GM10847 (cell line): ENCODE data around the gene CNRIP1.

Experiments used
- POLR2A ChIP-seq: IDR thresholded peaks from 2 replicates; pipeline ENCODE4 v1.6.1; 2011; ENCODE audit not compliant: insufficient read length; ENCODE audit errors: extremely low read depth

Gene CNRIP1

DNA sequence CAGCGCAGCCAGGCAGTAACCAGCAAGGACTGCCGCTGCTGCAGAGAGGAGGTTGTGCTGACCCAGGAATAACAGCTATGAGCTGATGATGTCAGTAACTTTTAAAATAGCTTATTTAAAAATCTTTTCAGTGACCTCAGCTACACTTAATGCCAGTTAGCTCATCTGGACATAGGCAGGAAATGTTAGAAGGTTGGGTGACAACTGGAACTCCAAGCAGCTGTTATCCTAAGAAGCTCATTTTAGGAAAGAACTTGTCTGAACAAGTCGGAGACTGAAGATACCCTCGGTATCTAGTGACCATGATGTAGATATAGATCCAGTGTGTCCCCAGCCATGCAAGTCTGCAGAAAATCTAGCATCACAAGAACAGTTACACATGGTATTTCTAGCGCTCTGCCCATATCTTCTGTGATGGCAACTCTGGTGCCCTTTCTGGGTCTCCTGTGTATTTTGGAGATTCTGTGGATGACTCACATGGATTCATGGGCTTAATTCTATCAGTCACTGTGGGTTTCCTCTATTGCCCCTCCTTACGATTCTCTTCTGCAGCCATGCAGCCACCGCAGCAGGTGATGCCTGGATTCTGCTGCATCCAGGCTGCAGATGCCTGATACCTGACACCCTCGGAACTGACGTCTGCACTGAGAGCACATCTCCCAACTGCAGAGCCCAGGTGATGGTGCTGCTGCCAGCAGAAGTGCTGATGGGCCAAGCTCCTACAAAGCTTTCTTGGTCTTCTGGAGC, 25.6 kb upstream of the CNRIP1 start:
- TF ChIP-seq POLR2A: no peak

DNA sequence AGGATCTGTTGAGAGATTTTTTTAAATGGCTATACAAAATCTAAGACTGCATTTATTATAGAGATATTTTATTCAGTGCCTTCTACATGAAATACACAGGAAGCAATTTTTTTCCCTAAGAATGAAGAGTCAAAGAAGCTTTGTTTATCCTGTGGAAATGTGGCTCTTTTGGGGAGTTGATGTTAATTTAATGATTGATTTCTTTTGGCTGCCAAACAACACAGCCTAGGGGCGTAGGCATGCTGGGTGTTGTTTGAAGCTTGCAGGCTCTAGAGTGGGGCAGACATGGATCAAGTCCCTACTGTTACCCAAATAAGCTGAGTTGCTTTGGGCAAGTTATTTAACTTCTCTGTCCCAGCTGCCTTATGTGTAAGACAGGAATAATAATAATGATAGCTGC, 24.3 kb upstream of the CNRIP1 start:
- no peak for TF ChIP-seq POLR2A

DNA sequence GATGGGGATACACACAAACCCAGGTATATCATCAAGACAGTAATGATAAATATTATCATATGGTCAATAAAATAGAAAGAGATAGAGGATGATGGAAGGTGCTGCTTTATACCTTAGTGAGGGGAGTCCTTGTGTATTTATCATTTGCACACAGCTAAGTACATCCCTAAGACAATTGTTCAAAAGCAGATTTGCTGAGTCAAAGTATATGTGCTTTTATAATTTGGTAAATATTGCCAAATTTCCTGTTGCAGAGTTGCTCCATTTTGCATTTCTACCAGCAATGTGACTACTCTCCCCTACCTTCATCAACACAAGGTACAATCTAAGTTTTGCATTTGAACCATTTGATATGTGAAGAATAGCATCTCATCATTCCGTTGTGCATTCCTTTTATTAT, 22.7 kb upstream of the CNRIP1 start:
- no peak for TF ChIP-seq POLR2A

DNA sequence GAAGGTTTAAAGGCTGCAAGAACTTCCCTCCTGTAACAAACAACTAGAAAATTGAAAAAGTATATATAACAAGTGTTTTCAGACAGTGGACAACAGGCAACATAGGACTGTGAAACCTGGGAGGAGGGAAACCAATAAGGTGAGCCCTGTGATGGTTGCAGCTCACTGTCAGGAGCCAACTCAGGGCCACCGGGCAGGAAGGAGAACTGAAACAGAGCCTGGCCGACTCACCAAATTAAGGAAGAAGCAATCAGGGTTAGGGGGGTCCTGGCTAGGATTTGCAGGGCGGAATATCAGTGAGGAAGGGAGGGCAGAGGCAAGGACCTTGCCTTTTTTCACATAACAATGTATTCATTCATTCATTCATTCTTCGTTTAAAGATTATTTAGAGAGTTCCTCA, 21.8 kb upstream of the CNRIP1 start:
- no peak for TF ChIP-seq POLR2A

DNA sequence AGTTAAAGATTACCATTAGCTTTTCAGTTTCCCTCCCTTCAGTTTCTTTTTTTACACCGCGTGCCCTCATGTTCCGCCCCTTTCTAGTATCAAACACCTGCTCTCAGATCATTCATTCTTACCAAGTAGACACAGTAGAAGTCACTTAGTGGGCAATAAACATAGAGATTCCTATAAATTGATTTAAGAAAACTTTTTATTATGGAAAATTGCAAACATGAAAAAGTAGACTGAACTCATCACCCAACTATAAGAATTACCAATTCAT, 21.2 kb upstream of the CNRIP1 start:
- TF ChIP-seq POLR2A: no peak

DNA sequence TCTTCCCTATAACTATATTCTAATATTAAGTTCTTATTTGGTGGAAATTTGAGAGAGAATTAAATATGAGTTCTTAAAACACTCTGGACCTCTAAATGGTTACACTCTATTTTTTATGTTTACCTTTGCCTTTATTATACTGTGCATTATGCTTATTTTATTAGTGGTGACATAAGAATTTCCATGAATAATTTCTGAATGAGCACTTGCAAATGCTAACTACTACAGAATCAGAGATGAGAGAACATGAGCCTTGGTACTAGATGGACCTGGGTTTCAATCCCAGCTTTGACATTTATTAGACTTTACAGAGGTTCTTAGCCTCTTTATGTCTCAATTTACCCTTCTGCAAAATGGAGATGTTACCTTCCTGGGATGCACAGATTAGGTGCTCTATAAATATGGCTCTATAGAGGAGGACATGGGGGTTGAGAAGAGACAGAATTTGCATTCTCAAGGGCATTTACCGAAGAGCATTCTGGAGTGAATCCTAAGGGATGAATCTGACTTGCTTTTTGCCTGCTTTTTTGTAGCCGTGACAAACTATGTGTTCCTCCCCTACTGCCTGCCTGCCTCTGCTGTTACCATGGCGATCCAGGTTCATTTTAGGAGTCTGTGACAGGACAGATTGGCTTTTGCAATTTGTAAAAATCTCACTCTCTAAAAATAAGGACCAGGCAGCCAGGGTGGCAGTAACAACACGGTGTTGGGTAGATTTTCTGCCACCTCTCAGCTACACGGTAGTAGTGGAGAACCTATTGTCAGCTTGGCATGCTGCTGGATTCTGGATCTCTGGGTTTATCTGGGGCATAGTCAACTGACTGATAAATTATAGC, 20.7 kb upstream of the CNRIP1 start:
- TF ChIP-seq POLR2A: no peak

DNA sequence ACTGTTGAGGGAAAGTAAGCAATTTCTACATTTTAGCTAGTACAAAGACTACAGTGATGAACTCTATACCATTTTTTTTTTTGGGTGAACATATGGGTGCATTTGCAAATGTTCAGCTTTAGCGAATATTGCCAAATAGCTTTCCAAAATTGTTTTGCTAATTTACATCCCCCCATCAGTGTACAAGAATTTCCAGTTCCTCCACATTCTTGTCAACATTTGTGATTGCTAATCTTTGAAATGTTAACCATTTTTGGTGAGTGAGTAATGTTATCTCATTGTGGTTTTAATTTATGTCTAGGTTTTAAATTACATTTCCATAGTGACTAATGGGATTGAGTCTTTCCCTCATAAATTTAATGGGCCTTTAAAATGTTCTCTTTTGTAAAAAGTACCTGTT, 16.4 kb upstream of the CNRIP1 start:
- no peak for TF ChIP-seq POLR2A

DNA sequence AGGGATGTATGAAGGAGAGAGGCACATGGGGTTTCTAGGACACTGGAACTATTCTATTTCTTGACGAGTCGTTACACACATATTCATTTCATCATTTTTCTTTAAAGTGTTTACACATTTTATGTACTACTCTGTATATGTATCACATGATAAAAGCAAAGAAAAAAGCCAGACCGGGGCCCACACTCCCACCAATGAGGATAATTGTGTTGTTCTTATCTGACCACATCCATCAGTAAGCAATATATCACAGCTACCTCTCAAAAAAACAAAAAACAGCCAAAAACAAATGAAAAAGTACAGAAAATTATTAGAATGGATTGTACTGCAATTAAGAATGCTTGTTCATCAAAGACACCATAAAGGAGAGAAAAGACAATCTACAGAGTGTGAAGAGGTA, 14.2 kb upstream of the CNRIP1 start:
- no peak for TF ChIP-seq POLR2A

DNA sequence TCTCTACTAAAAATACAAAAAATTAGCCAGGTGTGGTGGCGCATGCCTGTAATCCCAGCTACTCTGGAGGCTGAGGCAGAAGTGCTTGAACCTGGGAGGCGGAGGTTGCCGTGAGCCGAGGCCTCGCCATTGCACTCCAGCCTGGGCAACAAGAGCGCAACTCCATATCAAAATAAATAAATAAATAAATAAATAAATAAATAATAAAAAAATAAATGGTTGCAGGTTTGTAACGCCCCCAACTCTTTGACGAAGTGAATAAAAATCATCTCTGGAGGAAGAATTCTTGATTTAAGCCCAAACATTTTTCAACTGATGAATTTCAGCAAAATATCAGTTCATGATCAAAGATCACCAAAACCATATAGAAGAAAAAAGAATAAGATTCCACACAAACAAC, 13.3 kb upstream of the CNRIP1 start:
- no peak for TF ChIP-seq POLR2A

DNA sequence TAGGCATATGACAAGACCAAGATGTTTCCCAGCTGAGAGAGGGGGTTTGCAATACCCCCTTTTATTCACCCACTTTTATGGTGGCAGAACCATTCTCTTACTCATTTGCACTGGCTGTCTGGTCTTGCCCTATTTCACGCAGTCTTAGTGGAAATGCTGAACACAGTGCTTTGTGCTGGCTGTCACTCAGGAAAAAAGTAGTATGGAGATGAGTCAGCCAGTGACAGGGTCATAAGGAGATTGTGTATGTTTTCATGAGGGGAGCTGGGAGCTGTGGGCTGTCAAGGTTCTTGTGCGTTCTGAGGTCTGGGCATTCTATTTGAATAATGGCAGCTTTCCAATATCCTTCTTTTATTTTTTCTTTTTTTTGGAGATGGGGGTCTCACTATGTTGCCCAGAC, 10.9 kb upstream of the CNRIP1 start:
- TF ChIP-seq POLR2A: no peak

DNA sequence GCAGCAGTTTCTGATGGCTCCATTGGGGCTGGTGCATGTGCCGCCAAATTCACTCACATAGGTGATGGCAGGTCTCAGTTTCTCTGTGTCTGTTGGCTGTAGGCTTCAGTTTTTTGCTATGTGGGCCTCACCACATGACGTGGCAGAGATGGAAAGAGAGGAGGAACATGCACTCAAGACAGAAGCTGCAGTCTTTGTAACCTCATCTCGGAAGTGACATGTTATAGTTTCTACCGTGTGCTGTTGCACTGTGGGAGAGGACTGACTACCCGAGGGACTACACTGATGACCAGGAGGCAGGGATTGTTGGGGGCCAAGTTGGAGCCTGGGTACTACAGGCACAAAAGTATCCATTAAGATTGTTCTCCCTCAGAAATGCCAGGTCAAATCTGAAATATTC, 9.2 kb upstream of the CNRIP1 start:
- no peak for TF ChIP-seq POLR2A

DNA sequence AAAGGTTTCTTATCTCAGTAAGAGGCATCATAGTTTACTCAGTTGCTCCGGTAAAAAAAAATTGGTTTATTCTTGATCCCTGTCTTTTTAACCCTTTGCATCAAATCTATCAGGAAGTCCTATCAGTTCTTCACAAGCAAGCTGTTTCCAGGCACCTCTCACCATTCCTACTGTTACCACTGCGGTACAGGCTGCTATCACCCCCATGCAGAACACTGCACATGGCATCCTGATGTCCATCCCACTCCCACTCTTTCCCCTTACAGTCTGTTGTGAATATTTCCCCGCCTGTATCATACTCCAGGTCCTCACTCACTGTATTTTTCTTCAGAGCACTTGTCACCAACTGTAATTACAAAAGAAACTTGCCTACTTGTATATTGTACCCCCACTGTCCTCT, 5.3 kb upstream of the CNRIP1 start:
- TF ChIP-seq POLR2A: no peak

DNA sequence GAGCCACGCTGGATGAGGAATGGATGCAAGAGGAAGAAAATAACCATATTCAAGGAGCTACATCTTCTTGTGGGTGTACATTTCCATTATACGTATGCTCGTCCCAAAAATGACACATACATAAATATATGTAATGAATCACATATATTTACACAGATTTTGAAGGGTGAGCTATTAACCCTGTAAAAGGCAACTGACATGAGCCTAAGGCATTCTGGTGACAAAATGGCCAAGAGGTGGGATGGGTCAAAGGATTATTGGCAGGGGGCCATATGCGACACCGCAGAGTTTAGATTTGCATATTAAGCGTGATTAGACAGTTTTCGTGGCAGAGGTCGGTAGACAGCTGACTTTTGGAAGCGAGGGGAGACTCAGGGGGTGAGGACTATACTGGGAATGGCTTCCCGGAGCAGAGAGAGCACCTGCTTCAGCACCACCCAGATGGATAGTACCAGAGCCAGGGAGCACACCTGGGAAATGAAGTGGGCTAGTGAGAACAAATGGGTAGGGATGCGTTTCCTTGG, 431 bp upstream of the CNRIP1 start:
- no peak for TF ChIP-seq POLR2A

DNA sequence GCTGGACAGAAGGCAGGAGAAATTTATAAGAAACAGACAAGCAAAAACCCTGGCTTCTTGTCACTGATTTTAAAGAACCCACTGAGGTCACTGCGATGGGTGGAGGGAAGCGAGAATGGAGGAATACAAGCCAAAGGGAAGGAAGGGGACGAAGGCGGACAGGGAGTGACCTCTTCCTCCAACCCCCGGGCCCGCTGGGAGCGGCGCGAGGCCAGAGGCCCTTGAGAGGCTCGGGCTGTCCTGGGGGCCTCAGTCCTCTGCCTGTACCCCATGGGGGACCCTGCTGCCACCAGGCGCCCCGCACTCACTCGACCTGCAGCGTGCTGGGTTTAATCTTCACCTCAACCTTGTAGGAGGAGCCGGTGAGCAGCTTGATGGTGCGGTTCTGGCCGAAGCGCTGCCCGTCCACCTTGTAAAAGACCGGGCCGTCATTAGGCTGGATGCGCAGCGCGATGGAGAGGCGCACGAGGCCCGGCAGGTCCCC, 793 bp downstream of the CNRIP1 start:
- TF ChIP-seq POLR2A: no peak

DNA sequence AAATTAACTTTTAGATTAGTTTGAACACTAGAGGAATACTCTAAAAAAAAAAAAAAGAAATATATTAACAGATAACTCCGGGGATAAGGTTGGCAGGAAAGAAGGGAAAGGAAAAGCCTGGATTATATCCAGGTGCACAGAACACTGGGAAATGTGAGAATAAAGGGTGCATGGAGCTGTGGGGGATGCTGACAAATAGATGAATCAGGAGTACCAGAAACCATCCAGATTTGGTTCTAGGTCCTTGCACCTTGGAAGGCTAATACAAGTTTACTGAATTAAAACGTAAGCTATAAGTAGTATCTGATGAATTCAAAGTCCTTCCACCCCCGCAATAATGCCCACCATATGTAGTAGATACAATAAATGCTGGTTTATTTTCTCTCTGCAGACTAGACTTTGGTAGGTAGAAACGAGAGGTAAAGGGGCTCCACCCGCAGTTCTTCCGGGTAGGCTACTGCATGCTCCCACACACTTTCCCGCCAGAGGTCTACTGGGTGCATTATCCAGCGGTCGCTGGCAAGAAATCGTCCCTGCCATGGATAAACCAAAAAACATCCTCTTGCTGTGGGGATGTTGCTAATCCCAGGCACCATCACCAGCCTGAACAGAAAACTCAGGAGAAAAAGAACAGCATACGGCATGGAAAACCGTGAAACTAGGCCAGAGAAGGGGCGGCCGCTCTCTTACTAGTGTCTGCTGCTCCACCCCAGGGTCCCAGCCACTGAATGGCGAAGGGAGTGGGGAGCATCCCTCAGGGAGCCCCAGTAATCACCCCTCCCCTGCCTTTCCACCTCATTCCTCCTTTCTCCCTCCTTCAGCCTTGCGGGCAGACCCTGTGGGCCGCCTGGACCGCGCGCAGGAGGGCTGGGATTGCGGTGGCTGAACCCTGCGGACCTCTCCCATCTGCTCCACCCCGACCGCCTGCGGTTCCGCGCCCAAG, 1.5 kb downstream of the CNRIP1 start:
- no peak for TF ChIP-seq POLR2A
